GM12873 (cell line): Measurements from ENCODE around the gene ASIC4.

Experiments
- CTCF ChIP-seq: IDR thresholded peaks from 2 replicates; pipeline ENCODE4 v1.5.1; 2012; ENCODE audit warnings: low read depth, mild to moderate bottlenecking, moderate library complexity, low read length, control low read depth; ENCODE audit not compliant: insufficient read depth; ENCODE audit errors: missing control alignments

ASIC4 gene

GRCh38 chr2:219499555-219499954 lies 14.7 kb upstream of the ASIC4 start:
- no peak for TF ChIP-seq CTCF

GRCh38 chr2:219500135-219500534 lies 14.1 kb upstream of the ASIC4 start:
- TF ChIP-seq CTCF, result peak; percentile 42

GRCh38 chr2:219501849-219502248 lies 12.4 kb upstream of the ASIC4 start:
- no peak for TF ChIP-seq CTCF

GRCh38 chr2:219502618-219503017 lies 11.7 kb upstream of the ASIC4 start:
- TF ChIP-seq CTCF, result no peak

GRCh38 chr2:219505585-219505984 lies 8.7 kb upstream of the ASIC4 start:
- no peak for TF ChIP-seq CTCF

- no peak for TF ChIP-seq CTCF
Observed at GRCh38 chr2:219506153-219506801, 8.0 kb upstream of the ASIC4 start.

GRCh38 chr2:219506802-219507526 lies 7.3 kb upstream of the ASIC4 start:
- TF ChIP-seq CTCF, result no peak
